ENCODE data around the gene FADD.
"Not testable (repeated sequence)": the region's sequence is repeated elsewhere in the genome, so short reads cannot be mapped to it uniquely, and the experiment has no call there.

FADD gene

GRCh38 chr11:70182266-70182665, 20.8 kb upstream of the FADD start:
- no peak for DNase-seq

GRCh38 chr11:70183032-70183431, 20.1 kb upstream of the FADD start:
- DNase-seq = no peak

DNA sequence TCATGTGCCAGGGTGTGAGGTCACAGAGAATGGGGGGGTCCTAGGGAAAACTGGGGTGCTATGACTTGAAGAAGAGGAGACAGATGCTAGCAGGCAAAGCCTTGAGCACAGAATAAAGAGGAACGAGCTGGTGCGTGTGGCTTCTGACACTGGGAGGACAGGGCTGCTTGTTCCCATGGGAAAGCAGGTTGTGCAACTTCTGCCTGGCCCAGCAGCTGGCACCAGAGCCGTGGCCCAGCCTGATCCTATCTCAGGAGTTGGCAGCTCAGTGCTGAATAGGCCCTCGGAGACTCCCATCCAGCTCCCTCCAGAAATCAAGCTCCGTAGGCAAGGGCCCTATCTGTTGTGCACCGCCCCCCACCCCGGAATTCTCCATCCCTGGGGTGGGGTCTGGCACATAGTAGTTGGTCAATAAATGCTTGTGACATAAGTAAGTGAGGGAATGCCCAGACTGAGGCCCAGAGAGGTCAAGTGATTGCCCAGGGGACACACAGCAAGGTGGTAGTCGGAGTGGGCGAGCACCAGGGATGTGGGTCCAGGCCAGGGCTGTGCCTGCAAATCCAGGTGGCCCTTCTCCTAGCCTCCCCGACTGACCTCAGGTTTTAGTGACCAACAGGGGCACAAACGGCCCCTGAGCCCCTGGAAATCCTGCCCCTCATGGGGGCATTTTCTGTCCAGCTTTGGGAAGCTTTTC, 19.5 kb upstream of the FADD start:
- no peak for DNase-seq

DNA sequence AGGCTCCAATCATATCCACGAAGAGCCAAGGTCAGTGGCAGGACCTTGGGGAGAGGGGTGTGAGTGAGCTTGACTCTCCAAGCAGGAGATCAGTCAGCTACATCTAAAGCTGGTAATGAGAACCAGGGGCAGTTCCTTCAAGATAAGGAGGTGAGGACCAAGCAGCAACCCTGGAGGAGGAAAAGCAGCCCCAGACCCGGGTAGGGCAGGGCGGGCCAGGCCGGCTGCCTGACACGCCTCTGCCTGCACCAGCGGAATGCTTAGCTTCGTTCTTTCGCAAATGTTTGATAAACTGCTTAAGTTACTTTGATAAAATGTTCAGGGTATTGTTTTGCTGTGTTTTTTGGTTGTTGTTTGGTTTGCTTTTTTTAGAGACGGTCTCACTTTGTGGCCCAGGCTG, 18.7 kb upstream of the FADD start:
- no peak for DNase-seq

DNA sequence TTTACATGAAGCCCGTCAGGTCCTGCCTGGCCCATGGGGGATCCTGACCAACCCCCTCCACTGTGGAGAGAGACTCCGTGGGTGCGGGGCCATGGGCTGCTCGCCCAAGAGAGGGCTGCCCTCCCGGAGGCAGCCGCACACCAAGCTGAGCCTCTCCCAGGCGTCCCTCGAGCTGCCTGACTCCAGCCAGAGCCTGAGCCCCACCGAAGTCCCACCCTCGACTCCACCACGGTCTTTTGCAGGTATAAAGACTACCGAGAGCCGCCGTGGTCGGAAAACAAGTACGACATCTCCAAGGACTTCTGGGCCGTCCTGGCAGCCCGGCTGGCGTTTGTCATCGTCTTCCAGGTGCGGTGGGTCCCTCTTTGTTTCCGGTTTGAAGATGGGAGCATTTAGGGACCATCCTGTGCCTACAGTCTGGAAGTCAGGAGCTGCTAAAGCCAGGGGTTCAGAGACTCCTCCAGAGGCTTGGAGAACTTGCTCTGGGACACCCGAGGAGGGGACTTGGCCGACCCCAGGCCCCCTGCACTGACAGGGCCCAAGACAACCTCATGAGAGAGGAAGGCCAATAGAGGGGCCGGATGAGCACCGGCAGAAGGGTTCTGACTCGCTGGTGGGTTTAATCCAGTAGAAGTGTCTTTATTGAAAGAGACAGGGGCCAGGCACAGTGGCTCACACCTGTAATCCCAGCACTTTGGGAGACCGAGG, 17.6 kb upstream of the FADD start:
- no peak for DNase-seq

DNA sequence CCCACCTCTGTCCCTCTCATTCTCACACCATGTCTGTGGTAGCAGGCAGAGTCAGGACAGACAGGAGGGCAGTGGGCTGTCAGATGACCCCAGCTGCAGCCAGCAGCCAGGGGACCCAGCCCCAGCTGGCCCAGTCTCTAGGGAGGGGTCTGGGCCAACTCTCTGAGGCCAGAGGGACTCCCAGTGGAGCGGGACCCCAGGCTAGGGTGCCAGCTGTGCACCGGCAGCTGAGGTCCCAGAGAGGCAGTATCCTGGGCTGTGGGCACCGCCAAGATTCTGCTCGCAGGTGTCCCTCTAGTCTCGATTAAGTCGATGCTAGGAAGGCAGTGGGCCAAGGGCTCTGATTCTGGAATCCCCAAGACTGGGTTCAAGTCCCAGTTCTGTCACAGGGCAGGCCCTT, 16.7 kb upstream of the FADD start:
- no peak for DNase-seq

GRCh38 chr11:70186936-70187335, 16.2 kb upstream of the FADD start:
- no peak for DNase-seq

- DNase-seq = no peak
Observed at GRCh38 chr11:70187771-70188170, 15.3 kb upstream of the FADD start.

DNA sequence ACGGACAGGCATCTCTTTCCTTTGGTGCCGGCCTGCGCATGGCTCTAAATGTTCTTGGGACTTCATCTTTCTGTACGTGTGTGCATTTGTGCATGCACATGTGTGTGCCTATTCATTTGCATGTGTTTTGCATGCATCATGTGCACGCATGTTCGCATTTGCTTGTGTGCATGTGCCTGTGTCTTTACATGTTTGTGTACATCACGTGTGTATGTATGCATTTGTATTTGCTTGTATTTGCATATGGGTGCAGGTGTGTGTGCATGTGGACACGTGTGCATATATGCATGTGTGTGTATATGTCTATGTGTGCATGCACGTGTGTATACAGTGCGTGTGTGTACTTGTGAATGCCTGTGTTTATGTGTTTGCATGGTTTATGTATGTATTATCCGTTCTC, 13.5 kb upstream of the FADD start:
- no peak for DNase-seq

- DNase-seq = peak; percentile 68
Observed at GRCh38 chr11:70191495-70192140, 11.5 kb upstream of the FADD start.

- no peak for DNase-seq
Observed at GRCh38 chr11:70192666-70193410, 10.3 kb upstream of the FADD start.

DNA sequence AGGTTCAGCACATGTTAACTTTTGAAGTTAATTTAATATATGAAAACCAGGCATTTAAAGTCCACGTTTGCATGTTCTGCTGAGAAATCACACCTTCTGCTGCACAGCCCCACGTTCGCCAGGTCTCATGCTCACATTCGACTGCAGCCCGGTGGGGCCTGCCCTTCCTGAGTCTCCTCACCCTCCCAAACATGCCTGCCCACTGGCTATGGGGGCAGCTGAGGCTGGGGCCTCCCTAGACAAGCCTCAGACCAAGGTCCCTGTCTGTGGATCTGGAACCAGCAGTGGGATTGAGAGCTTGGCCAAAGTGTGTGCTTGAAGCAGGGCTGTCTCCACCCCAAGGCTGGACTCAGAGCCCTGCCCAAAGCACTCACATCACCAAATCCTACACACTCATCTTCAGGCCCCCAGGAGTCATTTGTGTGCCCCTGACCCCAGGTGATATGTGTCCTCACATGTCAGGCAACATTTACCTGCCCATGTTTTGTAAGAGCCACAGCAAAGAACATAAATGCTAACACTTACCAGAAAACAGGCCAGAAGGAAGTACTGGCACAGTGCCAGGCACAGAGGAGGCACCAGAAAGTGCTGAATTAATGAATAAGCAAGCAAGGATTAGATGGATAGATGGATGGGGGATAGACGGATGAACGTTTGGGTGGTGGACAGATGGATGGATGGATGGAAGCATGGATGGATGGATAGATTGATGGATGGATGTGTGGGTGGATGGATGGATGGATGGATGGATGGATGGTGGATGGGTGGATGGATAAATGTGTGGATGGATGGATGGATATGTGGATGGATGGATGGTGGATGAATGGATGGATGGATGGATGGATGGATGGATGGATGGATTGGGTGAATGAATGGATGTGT, 9.4 kb upstream of the FADD start:
- DNase-seq = no peak

GRCh38 chr11:70194792-70195791, 8.0 kb upstream of the FADD start:
- no peak for DNase-seq

DNA sequence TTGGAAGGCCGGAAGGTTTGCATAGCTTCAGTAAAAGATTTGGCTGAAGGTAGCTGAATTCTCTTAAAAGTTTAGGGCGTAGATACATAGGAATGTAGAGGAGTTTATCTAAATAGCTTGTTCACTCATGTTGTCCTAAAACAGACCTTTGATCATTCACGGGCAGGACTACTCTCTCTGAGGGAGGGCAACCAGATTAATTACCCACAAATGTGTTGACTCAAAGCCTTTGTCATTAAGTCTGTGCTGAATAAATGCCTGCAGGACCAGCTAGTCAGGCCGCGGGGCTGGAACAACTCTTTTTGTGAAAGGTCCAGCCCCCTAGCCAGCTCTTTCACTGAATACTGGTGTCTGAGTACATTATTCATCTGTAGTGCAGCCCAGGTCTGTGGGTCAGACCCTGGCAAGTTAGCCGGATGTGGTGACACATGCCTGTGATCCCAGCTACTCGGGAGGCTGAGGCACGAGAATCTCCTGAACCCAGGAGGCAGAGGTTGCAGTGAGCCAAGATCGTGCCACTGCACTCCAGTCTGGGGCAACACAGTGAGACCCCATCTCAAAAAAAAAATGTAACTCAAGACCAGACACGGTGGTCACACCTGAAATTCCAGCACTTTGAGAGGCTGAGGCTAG, 2.8 kb upstream of the FADD start:
- DNase-seq = no peak

DNA sequence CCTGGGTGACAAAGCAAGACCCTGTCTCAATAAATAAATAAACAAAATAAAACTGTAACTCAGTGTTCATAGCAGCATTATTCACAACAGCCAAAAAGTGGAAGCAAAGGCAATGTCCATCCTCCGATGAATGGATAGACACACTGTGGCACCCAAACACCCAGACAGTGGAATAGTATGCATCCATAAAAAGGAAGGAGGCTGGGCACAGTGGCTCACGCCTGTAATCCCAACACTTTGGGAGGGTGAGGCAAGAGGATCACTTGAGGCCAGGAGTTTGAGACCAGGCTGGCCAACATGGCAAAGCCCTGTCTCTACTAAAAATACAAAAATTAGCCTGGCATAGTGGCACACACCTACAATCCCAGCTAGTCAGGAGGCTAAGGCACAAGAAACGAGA, 2.0 kb upstream of the FADD start:
- DNase-seq = not testable (repeated sequence)

GRCh38 chr11:70201882-70202861, 924 bp upstream of the FADD start:
- DNase-seq = no peak

DNA sequence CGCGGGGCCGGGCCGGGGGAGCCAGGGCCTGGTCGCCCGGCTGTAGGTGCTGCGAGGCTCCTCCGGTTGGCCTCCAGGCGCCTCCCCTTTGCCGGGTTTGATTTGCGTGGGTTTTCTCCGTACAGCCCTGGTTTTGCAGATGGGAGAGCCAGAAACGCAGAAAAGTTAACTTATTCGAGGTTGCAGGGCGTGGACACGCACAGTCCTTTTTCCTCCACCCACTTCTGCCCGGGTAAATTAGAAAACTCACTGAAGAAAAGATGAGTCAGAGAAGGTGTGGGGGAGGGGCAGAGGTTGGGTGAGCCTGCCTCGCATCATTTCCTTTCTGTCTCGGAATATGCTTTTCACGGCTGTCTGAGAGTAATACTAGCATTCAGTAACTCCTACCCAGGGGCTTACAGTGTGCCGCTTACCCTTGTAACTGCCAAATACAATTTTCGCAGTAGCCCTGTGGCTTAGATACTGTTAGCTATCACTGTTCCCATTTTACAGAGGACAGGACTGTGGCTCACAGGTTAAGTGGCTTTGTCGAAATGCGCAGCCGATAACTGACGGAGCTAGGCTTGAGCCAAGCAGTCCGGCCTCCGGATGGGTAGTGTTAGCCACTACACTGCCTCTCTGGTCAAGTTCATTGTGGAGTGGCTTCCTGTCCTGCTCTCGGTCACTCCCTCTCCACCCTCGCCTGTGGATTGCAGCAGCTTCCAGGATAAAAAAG, 812 bp downstream of the FADD start:
- DNase-seq = peak; percentile 54

DNA sequence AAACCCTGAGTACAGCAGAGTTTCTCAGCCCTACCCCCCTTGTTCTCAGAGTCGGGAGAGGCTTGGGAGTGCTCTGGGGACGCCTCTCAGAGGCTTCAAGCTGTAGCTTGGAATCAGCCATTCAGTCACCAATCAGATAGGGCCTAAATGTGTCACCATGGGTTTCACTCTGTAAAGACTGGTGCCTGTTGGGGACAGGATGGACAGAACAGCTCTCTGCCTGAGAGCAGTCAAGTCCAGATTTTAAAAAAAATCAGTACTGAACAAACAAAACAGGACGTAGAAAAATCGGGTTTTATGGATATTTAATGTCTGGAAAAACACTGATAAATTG, 1.3 kb downstream of the FADD start:
- no peak for DNase-seq

All from right hindlimb (tissue), 1 donor.